SU-DHL-6 (cell line): ENCODE data around the gene ASB18.

Experiments
- CTCF ChIP-seq: fragments of 200-600 bp; sonication (generic); IDR thresholded peaks from one replicate; pipeline ENCODE4 v1.5.1; 2017; ENCODE audit warnings: antibody characterized with exemption, mild to moderate bottlenecking, low read length, moderate library complexity; ENCODE audit not compliant: insufficient read depth, poor library complexity, severe bottlenecking
- EZH2phosphoT487 ChIP-seq: fragments of 200-600 bp; sonication (generic), shearing (Covaris generic); conservative IDR thresholded peaks from 2 replicates; pipeline ENCODE4 v1.6.1; 2018; ENCODE audit warnings: mild to moderate bottlenecking, antibody characterized with exemption, low read length, moderate library complexity, mixed read lengths

- TF ChIP-seq CTCF (no peak), EZH2phosphoT487 (no peak)
Observed at GRCh38 chr2:236302555-236302954, 38.3 kb upstream of the ASB18 start.
